ENCODE results near the gene IFT43.

The IFT43 gene

DNA sequence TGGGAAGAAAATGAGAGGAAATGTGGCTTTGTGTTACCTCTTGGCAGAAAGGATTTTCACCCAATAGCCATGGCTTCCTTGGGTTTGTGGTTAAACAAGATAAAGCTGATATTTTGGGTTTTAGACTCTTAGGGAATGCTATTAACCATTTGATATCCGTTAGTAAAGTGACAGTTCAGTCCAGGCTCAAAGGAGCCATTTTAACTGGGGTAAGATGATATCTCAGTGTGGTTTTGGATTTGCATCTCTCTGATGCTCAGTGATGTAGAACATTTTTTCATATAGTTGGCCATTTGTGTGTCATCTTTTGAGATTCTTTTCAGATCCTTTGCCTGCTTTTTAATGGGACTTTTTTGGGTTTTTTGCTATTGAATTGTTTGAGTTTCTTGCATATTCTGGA lies 30.1 kb downstream of the IFT43 start:
- no peak for DNase-seq (ENCODE audit: low spot score)

DNA sequence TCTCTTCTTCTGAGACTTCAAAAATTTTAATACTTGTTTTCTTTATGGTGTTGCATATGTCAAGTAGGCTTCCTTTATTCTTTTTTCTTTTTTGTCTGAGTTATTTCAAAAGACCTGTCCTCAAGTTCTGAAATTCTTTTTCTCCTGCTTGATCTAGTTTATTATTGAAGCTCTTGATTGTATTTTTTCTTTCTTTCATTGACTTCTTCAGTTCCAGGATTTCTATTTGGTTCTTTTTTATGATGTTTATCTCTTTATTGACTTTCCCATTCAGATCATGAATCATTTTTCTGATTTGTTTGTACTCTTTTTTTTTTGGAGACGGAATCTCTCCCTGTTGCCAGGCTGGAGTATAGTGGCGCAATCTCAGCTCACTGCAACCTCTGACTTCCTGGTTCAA lies 34.1 kb downstream of the IFT43 start:
- no peak for DNase-seq (ENCODE audit: low spot score)

DNA sequence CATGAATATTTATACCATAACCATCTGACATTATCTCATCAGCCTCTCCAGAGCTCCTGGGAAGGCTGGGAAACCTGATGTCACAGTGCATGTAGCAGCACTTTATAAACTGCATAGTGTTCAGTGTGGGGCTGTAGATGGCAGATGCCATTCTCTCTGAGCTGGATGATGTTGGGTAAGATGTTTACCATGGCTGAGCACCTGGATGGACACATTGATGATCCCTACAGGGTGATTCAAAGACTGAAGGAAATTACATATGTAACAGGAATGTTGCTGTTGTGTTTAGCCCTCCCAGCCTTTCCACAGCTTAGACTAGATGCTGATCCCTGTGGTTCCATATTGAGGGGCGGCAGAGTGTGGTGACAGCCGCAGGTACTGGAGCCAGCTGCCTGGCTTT lies 37.4 kb downstream of the IFT43 start:
- no peak for DNase-seq (ENCODE audit: low spot score)

DNA sequence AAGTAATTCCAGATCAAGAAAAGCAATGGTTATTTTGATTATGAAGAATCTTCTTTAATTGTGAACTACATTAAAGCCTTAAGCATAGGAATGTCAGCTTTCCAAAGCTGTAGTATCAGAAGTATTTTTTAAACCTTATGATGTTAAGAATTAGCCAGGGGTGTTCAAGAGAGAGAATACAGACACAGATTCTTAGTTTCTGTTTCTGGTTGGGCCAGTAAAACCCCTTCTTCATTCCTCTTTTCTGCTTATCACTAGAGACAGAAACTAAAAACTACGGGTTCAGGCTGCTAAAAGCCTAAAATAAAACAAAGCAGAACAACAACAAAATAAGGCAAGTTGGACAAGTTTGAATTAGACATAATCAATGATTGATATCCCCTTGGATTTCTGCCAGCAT lies 38.2 kb downstream of the IFT43 start:
- DNase-seq (ENCODE audit: low spot score) = no peak

DNA sequence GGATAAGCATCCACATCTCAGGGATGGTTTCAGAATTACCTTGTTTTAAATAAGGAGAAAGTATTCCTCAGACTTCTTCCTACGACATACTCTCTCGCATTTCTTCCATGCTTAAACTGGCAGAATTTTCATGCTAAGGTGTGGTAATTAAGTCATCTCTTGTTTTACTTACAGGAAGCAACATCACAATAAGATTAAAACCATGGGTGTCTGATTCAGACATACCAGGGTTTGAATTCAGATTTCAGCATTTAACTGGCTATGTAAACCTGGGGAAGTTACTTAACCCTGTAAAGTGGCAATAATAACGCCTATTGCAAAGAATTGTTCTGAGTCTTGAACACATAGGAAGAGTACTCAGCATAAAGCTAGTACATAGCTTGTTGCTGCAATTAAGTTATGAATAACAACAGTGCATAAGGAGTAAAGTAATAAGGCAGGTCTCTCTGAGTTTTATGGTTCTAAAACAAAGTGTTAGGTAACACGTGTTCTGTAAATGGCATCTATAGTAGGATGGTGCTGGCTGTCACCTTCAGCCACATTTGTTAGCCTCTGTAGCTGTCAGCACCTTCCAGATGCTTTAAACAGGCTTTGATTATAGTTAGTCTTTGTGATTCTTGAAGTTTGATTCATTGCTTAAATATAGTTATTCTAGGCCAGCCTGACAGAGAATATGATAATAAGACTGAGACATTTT lies 38.8 kb downstream of the IFT43 start:
- no peak for DNase-seq (ENCODE audit: low spot score)

DNA sequence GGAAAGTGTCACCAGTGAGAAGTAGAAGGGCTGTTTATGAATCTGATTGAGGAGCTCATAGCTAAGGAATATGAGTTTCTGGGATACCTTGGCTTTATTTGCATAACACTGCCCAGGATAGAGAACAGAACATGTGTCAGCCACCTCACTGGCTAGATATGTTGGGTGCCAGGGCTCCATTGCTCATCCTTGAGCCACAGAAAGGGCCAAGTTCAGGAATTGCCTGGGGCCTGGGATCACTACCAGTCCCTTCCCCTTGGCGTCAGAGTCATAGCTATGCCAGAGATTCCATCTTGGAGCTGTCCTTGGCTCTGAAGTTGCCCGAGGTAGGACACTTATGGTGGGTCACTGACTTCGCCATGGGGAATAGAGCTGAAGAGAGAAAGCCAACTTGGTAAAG lies 49.0 kb downstream of the IFT43 start:
- DNase-seq (ENCODE audit: low spot score) = no peak

DNA sequence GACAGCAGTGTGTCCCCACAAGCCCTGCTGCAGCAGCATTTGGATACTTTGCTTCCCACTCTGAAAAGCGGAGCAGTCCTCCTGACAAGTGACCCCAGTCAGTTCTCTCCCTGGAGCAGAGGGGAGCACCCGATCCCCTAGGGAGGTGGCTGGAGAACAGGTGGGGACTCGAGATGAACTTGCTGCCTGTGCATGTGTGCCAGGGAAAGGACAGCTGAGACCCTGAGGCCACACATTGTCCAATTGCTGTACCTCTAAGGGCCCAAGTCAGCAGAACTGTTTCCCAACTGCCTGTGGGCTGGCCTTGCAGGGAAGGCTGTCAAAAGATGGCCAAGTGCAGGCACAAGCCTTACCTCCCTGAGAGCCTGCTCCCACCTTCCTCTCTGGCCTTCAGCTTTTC lies 55.1 kb downstream of the IFT43 start:
- no peak for DNase-seq (ENCODE audit: low spot score)

DNA sequence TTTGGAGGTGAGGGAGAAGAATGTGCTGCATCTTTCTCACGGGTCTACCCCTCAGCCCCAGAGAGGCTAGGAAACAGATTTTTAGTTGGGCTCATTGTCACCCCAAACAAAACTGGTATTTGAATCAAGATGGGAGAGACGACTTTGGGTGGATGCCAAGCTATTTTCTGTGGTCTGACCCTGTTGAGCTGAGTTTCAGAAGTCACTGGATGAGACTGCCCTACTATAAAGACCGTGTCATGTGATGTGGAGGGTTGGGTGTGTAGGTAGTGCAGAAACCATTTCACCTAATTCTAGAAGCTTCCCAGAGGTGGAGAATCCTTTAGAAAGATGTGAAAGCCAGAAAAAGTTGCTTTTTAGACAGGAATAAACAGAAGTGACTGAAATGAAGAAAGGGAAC lies 60.2 kb downstream of the IFT43 start:
- DNase-seq (ENCODE audit: low spot score) = no peak

DNA sequence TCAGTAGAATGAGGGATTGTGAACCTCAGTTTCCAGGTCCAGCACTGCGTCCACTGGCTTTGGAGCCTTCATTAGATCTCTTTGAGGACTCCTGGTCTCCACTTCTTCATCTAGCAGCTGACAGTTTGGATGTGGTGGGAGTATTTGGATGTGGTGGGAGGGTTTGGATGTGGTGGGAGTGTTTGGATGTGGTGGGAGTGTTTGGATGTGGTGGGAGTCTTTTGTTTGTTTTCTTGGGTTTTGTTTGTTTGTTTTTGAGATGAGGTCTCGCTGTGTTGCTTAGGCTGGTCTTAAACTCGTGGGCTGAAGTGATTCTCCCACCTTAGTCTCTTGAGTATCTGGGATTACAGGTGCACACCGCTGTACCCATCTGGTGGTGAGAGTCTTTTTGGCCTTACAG lies 64.7 kb downstream of the IFT43 start:
- no peak for DNase-seq (ENCODE audit: low spot score)

DNA sequence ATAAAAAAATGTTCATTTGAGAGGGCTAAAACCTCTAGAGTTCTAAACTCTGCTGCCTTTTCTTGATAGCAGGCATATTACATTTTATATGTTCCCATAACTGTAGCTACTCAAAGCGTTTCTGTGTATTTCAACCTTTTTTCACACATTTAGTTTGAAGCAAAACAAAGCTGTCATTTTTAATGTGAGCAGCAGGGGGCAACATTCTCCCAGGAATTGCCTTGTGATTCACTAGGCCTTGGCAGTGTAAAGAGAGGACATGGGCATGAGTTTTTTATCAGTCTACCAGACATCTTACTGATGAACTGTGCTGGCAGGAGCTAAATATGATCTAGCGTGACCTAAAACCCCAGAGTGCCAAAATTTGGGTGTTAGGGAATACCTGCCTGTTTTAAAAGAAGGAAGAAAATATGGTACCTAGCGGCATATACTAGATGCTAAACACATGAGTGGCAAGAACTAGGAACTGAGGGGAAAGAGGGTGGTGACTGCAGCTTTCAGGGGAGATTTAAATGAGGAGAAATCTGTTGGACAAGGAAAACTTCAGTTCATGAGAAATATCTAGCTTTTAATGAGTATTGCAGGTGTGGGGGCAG lies 65.3 kb downstream of the IFT43 start:
- peak; percentile 79 for DNase-seq (ENCODE audit: low spot score)

DNA sequence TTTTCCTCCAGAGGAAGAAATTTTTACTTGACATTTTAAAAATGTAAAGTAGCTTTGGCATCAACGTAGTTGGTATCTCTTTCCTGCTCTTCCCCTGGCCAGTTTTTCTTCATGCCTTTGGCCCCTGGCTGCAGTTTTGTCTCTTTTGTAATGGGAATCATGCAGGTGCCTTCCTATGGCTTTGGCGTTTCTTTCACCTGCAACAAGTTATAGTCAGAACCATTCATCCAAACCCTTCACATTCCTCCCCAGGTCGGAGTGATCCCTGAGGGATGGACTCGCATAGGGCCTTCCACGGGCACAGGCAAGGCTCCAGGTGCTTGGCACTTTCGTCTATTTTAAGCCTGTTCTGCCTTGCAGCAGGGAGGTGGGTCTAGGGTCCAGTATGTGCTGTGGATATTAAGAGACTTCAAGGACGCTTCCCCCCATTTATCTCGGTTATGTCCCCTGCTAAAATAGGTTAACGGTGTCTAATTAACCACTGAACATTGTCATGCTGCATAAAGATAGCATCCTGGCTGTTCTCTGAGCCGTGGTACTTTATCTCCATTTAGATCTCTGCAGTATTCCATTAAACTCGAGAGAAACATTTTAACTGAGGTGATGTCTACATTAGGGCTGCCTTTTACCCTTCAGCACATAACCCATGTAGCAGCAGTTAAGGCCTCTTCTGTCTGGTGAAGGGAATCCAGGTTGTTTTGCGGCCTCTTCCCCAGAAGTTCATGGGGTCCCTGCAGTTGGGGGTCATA lies 66.3 kb downstream of the IFT43 start:
- DNase-seq (ENCODE audit: low spot score) = no peak

DNA sequence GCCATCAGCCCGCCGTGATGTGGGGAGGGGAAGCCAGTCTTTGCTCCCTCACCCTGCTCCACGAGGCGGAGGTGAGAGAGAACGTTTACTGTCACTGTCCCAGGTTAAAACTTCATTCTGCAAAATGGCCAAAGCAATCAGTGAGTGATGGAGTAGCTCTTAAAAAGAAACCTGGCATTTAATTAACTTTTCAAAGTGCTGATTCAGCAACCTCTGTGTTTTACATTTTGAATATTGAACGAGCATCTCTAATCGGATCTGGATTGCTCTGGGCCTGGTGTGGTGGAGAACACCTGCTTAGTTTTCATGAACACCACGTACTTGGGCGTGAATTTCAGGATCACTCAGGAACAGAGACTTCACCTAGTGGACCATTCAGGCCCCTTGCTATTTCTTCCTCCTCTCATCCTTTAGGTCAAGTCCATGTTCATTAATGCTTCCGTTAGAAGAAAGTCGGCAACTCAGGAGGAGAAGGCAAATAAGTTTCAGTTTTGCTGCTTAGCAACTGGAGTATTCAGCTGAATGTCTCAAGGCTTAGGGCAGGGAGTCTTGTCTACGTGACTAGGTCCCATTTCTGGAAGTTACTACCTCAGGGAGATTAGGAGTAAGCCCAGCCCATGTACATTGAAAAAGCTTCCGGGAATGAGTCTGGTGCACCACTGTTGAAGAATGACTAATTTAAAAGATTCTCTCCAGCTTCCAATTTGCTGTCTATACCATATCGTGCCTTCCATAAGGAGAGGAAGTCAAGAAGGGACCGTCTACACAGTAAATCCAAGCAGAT lies 68.2 kb downstream of the IFT43 start:
- no peak for DNase-seq (ENCODE audit: low spot score)

DNA sequence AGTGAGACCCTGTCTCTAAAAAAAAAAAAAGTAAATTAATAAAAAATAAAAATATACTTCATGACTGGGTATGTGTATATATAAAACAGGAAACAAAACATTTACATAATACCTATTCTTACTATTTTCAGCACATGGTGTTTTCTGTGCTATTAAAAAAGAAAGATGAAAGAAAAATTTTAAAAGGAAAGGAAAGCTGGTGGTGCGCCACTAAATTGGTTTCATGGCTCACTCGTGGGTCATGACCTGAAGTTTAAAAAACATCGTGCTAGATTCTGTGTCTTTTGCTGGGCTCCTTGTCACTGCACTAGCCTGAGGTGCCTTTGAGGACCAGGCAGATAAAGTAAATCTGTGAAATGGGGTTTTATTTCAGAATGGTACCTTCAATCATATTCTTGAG lies 69.8 kb downstream of the IFT43 start:
- no peak for DNase-seq (ENCODE audit: low spot score)

DNA sequence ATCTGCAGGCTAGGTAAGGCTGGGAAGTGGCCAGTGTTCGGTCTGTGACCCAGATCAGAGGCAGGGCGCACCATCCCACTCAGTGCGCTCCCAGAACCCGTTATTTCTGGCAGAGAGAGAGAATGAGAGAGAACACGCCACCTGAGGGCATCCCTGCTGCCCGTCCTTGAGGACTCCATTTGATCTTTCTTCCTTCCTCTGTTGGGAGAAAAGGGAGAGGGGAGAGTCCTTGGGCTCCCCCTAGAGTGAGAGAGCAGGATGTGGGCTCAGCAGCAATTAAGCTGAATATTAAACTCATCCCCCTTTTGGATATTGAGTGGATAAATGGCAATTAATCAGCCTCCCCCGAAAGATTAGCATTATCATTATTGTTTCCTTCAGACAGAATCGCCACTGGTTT lies 70.6 kb downstream of the IFT43 start:
- peak; percentile 5 for DNase-seq (ENCODE audit: low spot score)

DNA sequence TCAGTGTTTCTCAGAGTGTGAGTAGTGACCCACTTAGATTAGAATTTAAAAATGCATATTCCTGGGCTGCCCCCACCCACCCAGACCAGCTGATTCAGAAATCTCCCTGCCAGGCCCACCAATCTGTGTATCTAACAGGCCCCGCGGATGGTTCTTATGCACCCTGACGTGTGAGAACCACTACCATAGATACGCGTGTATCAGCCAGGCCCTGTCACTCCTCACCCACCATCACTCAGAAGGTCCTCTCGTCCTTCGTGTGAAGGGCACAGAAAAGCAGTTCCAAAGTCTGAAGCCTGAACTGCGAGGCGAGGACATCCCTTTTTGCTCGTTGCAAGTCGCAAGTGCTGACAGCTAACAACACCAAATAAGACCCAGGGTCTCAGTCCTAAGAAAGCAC lies 72.4 kb downstream of the IFT43 start:
- no peak for DNase-seq (ENCODE audit: low spot score)

DNA sequence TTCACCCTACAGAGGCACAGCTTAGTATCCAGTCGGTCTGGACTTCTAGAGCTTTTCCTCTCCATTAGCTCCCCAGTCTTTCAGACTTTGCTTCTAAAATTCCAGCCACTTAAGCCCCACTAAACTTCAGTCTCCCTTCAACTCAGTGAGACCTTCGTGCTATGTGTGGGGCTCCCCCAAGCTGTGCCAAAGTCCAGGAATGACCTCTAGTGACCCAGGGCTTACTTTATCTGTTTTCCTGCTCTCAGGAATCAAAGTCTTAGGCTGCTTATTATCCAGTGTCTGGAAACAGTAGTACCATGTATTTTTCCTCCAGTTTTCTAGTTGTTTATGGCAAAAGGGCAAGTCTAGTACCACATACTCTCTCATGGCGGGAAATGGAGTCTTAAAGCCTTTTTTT lies 77.8 kb downstream of the IFT43 start:
- no peak for DNase-seq (ENCODE audit: low spot score)

DNA sequence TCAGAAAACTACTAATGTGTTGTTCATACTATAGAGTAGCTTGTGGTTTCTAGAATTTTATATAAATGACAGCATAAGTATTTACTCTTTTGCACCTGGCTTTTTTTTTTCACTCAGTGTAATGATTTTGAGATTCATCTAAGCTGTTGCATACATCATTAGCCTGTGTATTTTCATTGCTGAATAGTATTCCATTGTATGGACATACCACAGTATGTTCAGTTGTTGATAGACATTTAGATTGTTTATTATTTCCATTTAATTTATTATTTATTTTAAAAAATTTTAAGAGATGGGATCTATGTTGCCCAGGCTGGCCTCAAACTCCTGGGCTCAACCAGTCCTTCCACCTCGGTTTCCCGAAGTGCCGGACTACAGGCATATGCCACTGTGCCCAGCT lies 80.0 kb downstream of the IFT43 start:
- DNase-seq (ENCODE audit: low spot score) = no peak

DNA sequence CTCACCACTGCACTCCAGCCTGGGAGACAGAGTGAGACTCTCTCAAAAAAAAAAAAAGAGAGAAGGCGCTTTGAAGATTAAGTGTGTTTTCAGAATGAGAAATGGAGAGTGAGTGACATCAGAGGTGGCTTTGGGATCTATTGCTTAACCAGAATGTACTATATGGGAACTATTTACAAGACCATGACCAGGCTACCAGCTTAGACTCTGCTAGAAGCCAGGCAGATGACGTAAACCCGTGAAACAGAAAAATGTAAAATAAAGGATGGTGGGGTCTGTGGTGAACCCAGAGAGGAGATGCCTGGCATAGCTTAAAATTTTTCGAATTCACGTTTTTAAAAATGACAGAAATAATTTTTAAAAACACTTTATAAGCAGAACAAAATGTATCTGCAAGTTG lies 82.0 kb downstream of the IFT43 start:
- DNase-seq (ENCODE audit: low spot score) = no peak

DNA sequence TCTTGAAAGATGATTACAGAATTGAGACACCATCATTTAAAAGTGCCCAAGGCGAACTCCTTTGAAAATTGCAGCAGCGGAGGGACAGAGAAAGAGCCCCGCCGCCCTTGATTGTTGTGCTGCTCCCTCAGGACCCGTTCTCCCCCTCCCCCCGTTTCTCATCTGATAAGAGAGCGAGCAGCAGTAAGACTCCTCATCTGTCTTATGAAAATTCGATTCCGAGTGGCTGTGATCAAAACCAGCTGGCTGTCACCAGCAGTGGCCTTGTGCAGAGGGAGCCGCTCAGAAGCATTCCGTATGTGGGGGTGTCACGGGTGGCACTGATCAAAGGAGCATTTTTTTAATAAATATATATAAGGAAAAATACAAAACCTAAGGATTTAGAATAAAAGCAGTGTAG lies 88.2 kb downstream of the IFT43 start:
- DNase-seq (ENCODE audit: low spot score) = no peak

DNA sequence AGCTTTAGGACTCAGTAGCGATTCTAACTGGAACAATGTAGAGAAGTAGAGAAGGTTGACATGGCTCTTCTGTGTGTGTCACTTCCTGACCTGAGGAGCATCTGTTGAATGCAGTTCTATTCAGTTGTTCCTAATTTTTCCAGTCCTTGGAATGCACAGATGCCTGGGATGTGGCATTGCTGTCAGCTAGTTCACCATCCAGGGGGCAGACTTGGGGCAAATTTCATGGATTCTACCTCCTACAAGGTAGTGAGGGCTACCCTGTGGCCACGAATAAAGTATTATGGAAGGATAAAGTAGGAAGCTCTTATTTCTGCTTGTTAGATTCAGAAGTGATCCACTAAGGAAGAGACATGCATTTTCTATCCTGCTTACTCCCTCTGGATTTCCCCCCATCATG lies 91.8 kb downstream of the IFT43 start:
- DNase-seq (ENCODE audit: low spot score) = no peak

DNA sequence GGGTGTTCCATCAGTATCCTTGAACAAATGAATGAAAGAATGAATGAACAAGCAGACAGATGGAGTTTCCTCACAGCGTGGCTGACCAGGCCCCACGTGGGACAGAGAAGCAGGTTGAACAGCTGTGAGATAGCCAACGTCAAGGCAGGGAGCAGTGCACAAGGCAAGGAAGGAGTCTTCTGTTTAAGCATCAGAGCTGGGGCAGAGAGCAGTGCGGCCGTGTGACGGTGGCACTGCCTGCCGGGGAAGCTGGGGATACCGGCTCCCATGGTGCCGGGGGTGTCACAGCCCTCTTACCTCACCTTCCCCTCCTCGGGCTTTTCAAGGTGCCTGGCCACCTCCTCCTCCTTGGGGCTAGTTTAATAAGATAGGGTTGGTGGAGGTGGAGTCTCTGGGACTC lies 92.9 kb downstream of the IFT43 start:
- no peak for DNase-seq (ENCODE audit: low spot score)

DNA sequence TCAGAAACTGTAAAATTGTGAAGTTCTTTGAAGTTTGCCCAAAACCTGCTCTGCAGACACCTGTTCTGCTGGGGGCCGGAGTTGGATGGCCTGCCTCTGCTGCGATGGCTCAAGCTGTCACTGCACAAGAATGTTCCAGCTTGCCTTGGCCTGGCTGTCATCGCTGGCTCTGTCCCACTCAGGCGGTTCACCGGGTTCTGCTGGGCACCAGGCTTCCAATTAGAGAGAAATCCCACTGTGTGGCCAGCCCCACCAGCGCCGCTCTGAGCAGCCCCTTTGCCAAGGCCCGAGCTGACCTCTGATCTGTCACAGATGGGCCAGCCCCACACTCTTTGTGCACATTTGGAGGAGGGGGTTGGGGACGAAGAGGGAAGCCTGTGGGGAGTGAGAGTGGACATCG lies 94.5 kb downstream of the IFT43 start:
- DNase-seq (ENCODE audit: low spot score) = peak; percentile 87

DNA sequence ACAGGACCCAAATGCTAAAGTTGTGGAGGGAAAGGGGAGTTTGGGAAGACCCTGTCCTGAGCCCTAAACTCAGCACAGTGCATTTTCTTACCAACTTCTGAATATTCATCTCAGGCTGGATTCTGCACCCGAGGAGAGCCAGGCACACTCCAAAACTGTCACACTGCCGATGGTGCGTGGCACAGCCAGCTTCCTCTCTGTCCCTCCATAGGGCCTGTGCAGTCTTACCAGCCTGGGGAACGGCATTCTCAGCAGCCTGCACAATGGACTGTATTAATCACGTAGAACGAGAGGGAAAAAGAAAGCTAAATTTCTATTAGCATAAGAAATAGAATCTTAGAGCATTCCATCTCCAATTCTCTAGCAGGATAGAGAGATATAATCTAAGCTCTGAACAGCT lies 94.9 kb downstream of the IFT43 start:
- DNase-seq (ENCODE audit: low spot score) = peak; percentile 36

Data from cerebellar cortex (tissue), 1 donor.